HG03378 (cell line): ENCODE results near the gene TNFRSF8.

ENCODE experiments used
- ATAC-seq: cut with Tn5 transposase; IDR thresholded peaks from one replicate; pipeline ENCODE4 v1.9.1; 2021; ENCODE audit warnings: mild to moderate bottlenecking, moderate library complexity; ENCODE audit not compliant: unreplicated experiment

Gene TNFRSF8

DNA sequence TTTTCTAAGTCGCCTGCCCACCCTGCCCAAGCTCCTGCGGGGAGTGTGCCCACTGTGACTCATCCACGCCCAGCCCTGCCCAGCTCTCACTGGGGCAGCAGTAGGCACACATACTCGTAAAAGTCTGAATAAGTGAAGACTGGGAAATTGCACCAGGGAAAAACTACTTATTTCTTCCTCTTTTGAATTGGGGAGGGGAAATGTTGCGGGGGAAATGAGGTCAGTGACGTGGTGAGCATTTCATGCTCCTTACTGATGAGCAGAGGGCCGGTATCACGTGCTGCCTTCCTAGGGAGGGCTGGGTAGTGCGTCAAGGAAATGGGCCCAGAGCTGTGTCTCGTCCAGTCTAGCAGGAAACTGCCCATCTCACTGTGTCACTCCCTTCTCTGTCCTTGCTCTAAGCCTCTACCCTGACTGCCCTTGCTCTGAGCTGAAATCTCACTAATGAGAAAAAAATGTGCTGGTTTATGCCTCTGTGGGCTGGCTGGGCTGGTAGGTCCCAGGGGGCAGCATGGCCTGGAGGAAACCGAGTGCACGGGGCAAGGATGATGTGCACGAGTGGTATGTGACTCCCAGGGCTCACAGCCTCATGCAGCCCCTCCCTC lies 90.2 kb downstream of the TNFRSF8 start:
- peak; percentile 26 for ATAC-seq

DNA sequence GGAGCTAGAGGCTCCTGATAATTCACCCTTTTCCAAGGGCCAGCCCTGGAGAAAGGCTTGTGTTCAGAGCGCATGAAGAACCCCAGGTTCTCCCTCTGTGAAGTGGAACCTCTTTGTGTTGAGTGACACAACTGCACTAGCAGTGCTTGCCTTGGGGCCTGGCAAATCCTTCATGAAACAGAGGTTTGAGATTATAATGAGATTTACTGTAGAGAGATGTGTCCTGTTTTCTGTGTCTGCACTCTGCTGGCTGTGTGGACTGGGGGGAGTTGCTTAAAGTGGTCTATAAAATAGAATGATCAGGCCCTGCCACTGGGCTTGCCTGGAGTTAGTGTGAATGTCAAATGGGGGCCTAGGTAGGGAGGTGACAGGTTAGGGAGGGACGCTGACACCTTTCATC lies 92.2 kb downstream of the TNFRSF8 start:
- no peak for ATAC-seq

DNA sequence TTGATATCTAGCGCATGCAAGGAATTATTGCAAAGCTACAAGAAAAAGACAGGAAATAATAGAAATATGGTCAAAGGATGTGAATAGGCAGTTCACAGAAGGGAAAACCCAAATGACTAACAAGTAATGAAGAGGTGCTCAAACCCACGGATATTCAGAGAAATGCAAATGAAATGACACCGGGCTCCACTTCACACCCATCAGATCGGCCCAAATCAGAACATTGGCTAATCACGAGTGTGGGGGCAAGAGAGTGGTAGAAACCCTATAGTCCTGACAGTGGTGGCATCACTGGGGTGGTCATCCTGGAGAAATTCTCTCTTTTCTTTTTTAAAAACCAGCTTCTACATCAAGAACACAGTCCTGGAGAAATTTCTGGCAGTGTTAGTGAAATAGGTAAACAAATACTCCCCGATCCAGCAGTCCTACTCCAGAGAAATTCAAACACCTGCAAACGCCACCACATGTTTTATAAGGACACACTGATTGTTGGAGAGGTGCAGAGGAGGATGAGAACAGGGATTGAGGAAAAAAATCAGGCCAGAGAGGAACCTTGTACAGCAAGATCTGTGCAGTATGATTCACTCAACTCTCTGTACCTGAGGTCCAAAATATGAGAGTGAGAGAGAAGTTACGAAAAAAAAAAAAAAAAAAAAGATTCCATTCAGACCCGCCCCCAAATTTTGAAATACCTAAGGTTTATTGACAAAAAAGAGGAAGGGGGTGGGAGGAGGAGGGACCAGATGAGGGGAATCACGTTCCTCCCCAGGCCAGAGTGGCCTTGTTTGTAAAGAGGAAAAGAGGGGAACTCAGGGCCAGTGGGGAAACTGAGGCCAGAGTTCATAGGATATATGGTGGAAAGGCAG lies 94.5 kb downstream of the TNFRSF8 start:
- no peak for ATAC-seq

DNA sequence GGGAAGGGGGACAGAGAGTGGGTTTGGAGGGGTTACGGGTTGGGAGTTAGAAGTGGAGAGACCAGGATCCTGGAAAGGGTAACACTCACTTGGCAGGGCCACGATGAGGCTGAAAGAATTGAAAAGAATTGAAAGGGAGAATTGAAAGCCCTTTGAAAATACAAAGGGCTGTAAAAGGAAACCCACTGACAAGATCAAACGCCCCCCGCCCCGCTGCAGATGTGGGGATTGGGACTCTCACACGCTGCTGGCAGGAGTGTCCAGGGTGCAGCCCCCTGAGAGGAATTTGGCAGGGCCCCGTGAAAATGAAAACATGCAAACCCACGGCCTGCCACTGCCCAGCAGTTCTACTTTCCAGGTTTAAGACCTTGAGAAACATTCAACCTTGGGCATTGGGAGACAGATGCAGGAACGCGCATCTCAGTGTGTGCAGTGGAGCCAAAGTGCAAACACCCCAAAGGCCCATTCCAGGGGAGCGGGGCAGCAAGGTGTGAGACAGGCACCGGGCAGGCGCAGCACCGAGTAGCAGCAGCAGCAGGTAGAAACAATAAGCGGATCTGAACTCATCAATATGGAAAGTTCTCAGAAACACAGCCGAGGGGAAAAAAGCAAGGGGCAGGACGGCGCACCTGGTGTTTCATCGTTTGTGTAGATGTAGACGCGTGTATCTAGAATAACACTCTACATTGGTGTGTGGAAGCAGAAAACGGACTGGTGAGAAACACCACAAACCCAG lies 95.4 kb downstream of the TNFRSF8 start:
- ATAC-seq = no peak

DNA sequence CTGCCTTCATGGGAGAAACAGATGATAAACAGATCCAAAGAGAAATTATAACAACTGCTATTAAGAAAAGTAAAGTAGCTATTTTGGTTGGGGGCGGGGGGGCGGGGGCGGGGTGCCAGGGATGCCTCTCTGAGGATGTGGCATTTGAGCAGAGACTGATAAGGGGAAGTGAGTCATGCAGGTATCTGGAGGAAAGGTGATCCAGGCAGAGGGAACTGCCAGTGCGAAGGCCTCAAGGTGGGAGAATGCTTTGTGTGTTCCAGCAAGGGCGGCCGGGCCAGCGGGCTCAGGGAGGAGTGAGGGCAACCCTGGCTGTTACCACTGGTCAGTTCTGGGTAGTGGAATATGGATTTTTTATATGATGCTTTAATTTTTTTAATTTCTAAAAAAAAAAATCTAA lies 96.7 kb downstream of the TNFRSF8 start:
- no peak for ATAC-seq

DNA sequence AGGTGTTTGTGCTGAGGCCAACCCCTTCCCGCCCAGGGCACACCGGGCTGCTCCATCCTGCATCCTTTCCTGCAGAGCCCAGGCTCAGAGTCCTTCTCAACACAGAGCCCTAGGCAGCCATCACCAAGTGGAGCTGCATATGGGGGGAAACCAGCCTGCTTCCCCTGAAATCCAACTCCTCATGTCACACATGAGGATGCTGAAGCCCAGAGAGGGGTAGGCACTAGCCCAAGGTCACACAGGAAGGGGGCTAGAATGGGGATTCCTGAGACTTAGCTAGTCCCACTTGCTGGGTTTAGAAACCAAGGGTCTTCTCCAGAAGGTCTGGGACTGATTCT lies 98.2 kb downstream of the TNFRSF8 start:
- ATAC-seq = peak; percentile 4

DNA sequence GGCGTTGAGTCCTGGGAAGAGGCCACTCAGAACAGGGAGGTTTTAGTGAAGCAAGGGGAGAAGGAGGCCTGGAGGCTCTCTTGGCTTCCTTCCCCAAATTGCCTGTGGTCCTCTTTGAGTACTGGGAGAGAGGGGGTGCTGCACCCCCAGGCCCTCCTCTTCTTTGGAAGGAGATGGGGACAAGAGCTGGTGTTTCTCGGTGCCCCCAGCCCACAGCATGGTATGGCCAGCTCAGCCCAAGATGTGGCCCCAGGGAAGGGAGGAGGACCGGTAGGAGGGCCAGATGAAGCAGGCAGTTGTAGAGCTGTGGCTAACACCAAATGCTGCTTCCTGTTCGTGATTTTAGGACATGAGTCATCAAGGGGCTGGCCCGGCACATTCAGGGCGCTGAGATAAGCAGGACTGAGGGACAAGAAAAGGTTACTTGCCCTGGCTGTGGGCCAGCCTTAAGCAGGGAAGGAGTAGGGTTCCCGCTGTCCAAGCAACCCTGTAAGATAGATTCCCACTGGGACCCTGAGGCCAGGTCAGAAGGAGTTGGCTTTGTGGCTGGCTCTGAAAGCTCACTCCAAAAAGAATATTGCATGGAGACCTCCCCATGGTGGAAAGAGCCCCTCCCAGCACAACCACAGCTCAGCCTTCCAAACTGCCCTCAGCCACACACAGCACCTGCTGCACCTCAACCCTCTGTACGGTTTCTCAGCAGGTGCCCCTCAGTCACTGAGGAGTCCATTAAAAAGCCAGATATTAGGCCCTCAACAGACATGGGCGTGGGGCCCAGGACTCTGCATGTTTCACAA lies 98.8 kb downstream of the TNFRSF8 start:
- peak; percentile 65 for ATAC-seq

DNA sequence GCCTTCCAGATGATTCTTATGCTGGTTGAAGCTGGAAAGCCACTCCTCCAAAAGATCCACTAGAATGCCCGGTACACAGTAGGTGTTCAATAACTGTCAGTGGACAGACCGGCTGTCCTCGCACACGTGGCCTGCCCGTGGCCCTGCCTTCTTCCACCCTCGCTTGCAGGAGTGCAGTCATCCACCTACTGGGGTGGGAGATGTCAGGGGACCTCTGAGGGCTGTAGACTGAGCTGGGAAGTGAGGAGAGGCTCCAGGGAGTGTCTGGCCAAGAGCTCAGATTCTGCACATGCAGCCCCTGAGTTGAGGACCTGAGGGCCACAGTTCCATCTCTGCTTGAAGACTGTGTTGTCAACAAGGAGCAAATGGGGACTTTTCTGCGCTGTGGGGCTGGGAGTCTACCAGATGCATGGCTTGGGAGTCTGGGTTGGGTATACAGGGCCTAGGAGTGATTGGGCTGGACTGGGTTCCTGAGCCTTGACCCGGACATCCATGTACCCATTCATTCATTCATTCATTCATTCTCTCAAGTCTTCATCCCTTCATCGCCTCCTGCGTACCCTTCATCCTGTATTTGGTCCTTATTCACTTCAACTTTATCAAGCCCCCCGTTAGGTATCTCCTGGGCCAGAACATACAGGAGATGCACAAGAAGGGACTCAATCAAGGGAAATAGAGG lies 99.5 kb downstream of the TNFRSF8 start:
- no peak for ATAC-seq

DNA sequence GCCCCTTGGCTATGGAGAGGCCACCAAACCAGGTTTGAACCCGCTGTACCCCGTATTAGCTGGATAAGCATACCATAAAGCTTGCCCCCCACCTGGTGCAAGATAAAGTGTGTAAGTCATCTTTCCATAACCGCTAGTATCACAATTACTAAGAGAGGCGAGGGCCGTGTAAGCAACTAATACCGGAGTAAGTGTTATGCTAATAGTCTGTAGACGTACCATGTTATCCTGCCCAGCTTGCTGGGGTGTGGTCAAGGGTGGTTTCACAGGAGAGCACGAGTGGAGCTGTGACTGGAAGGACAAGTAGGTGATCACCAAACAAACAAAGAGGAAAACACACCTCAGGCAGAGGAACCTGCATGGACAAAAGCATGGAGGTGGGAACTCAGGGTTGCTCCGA lies 100.1 kb downstream of the TNFRSF8 start:
- no peak for ATAC-seq

DNA sequence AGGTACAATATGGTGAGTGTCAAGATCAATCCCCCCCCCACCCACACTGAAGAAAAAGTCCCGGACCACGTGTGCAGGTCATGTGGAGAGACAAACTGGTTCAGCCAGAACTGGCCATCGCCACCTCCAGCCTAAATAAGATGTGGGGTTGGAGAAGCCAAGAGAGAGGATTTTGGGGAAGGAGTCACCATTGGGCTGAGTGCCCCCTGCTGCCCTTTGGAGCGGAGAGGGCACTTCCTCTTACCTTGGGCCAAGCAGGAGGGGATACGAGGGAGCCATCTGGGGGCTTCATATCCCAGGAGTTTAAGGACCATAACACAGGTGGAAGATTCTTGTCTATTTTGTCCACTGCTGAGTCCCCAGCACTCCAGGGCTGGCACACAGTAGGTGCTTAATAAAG lies 101.1 kb downstream of the TNFRSF8 start:
- no peak for ATAC-seq

DNA sequence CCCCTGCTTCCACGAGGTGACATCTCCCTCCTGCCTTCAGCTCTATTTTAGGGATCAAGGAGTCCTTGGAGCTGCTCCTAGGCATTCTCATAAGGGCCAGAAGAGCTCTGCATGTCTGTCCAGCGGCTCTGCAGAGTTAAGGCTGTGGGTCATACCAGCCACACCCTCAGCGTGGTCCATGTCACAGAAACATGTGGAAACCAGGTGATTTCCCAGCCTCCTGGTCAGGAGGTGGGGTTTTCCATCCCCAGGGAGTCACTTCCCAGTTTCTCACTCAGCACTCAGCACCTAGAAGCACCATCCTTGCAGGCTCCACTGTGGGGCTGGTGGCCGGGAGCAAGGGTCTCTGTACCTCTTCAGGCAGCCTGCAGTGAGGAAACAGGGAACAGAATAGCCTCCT lies 102.2 kb downstream of the TNFRSF8 start:
- ATAC-seq = no peak

DNA sequence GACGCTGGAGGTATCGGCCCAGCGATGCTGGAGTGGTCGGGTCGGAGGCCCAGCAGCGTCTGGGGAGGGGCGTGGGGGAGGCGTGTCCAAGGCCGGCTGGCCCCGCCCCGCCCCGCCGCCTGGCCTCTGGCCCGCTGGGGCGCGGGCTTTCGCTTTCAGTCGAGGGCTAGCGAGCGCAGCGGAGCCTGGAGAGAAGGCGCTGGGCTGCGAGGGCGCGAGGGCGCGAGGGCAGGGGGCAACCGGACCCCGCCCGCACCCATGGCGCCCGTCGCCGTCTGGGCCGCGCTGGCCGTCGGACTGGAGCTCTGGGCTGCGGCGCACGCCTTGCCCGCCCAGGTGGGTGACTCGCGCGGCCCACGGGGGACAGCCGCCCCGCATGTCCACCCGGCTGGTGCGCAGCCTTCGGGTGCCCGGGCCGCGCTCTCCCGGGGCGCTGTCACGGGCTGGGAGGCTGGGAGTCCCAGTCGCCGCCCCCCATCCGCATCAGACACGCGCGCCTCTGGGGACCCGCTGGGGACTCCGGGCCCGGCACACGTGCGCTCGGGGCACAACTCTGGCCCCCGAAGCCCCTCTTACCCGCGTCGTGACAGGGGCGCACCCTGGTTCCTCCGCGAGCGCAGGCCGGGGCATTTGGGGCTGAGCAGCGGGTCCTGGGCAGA lies 103.9 kb downstream of the TNFRSF8 start, which contains the start of gene TNFRSF1B:
TSS of gene TNFRSF1B (plus strand) at position 158 of the 659 bp plus-strand sequence. CDS start at position 259, 101 bp downstream.
- no peak for ATAC-seq

DNA sequence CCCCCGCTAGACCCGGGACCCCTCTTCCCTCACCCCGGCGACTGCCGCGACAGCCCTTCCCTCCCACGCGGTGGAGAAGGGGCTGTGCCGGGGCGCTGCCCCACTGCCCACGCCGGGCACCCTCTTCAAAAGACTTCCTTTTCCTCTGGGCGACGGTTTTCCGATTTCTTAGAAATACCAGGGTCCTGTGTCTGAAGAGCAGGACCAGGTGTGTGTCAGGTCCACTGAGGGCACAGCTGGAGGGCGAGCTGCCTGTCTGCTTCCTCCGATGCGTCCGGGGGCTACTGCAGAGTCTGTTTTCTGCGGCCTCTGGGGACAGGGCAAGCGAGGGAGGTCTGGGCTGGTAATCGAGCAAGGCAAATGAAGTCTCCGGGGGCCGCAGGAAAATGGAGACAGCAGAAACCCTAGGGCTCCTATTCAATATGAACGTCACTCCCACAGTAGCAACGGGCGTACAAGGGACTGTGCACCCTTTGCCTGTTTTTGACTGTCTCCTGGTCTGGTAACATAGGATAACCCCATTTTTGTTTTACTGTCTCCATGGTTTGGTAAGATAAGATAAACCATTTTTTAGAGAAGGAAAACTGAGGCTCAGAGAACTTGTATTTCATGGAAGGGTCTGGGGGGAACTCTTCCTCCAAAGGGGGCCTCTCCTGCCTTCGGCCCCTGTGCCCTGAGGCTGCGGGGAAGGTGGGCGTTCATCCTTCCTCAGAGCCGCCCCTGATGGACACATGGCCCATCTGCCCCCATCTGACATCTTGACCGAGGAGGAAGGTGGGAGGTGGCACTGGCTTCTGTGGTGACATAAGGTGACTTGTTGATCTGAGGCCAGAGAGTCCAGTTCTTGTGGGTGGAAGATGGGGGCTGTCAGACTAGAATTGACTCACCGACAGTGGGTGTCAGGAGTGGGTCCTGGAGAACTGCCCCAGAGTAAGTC lies 104.7 kb downstream of the TNFRSF8 start:
- no peak for ATAC-seq

DNA sequence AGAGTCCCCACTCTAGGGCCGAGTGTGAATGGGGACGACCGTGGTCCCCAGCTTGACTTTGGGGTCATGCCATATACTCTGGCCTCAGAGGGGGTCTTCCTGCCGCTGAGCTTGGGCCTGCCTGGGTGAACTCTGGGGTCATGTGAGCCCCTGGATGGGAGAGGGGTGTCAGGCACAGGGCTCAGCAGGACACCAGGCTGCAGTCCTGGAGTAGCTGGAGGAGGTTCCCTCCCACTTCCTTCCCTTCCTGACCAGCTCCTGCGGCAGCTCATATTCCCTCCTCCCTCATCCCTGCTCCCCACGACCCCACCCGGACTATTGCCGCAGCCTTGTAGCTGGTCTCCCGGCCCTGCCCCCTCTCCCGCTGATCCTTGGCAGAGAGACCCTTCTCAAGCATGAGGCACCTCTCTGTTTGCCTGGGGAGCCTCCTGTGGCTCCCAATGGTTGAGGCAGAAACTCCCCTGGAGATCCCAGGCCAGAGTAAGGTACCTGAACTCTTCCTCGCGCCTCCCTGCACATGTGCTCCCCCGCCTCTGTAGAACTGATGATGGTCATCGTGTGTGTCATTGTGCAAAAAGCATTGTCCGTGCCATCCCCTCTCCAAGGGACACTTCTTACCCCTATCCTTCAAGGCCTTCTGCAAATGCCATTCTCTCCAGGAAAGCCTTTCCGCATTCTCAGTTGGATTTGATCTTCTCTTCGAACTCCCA lies 105.5 kb downstream of the TNFRSF8 start:
- no peak for ATAC-seq

DNA sequence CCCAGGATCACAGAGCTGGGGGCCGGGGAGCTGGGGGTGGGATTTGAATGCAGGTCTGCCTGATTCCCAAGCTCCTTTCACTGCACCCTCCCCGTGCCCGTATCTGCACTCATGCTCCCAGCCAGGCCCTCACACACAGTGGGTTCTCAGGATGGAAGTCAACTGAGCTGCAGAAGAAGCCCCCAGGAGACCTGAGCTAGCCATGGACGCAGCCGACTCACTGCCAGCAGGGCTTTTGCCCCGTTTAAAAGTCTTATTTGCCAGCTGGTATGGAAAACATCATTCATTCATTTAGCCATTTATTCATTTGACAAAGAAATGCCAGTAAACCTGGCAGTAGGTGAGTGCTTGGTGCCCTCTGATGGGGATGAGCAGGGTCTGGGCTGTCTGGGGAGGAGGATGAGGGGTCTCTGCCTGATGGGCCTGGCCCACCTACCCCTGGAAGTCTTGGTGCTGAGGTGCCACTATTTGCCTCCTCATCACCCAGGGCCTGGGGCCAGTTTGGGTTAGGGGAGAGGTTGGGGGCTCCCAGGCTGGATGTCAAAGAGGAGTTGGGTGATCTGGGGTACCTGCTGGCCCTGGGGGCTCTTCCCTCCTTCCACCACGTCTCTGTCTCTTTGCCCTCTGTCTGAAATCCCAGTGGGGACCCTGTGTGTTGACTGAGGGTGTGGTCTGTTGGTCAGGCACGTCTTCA lies 106.5 kb downstream of the TNFRSF8 start:
- no peak for ATAC-seq

DNA sequence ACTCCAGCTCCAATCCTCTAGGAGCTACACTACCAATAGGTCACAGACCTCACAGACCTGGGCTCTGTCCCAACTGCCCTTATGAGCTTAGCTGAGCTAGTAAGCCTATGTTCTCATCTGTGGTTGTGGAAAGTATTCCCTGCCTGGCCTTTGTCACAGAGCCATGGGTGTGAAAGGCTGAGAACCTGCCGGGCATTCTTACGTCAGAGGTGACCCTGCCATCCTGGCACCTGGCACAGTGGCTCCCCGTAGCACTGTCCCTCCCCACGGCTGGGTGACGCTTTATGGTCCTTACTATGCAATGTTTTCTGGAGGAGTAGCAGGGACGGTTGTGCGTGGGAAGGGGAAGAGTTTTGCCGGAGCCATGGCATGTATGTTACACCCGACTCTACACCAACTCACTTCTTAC lies 107.2 kb downstream of the TNFRSF8 start:
- no peak for ATAC-seq

DNA sequence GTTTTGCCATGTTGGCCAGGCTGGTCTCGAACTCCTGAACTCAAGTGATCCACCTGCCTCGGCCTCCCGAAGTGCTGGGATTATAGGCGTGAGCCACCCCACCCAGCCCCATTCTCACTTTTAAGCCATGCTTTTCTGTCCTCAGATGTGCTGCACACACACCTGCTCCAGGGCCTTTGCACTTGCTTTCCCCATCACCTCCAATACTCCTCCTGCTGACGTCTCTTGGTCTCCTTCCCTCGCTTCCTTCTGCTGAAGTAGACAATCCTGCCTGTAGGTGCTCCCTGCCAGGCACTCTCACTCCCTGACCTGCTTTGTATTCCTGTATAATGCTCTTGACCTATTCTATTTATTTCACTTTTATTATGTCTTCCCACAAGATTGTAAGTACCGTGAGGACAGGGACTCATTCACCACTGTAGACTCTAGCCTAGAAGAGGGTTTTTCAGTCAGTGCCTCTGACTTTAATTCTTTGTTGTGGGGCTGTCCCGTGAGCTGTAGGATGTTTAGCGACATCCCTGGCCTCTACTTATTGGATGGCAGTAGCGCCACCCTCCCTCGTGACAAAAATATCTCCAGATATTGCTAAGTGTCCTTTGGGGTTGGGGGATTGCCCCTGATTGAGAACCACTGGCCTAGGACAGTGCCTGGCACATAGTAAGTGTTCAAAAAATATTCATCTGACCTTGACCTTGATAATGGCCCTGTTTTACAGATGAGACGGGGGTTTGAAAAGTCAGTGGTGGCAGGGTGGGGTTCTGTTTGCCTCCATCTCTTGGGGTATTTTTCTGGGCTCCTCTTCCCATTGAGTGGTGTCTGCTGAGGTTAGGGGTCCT lies 108.3 kb downstream of the TNFRSF8 start:
- no peak for ATAC-seq
